Measurements from ENCODE around the gene PTGER3. TPM values are rescaled to one million over a fixed set of nuclear protein-coding genes. Genes with fewer than 3 reads are reported as not detected.

The PTGER3 gene
- total and polyA plus RNA-seq, 2 of the 4 experiments (the other 2 are of a cell fraction) = not detected

GRCh38 chr1:71094913-71095312 is 47.3 kb upstream of the PTGER3 start:
- Histone ChIP-seq H3K9me3 (ENCODE audit: control insufficient read depth, insufficient read depth, low read length) (no peaks in the 10 kb centered on the region), H3K27me3 (ENCODE audit: control insufficient read depth, insufficient read depth, low read length) (no peaks in the 10 kb centered on the region), H3K18ac (ENCODE audit: low read depth, low read length) (no peak overlapping the region), H2AK9ac (replicated peaks; ENCODE audit: low read depth, low read length, poor library complexity) (no peak overlapping the region), H4K91ac (ENCODE audit: insufficient read depth, low read depth, low read length) (no peak overlapping the region), H3K4ac (ENCODE audit: low read depth, low read length) (no peak overlapping the region), H3K14ac (replicated peaks; ENCODE audit: low read depth, low read length) (no peak overlapping the region), H3K23ac (ENCODE audit: low read depth, low read length) (no peak overlapping the region), H3K79me1 (ENCODE audit: low read depth in 1 of 2, low read length in 2 of 2) (no peaks in the 10 kb centered on the region), H3K27ac (ENCODE audit: insufficient read depth, low read length) (no peak overlapping the region), H2BK120ac (ENCODE audit: low read depth, low read length) (no peak overlapping the region), H2AK5ac (ENCODE audit: low read depth, low read length) (no peak overlapping the region), H2BK20ac (ENCODE audit: low read depth, low read length) (no peak overlapping the region), H3K4me1 (ENCODE audit: control insufficient read depth, insufficient read depth, low read length) (peaks cover 3% of the 10 kb centered on the region), H3K4me3 (ENCODE audit: insufficient read depth, low read depth, low read length) (no peak overlapping the region), H4K8ac (ENCODE audit: low read depth in 2 of 2, low read length in 2 of 2) (no peak overlapping the region), H4K20me1 (ENCODE audit: insufficient read depth, low read length) (no peaks in the 10 kb centered on the region), H2BK5ac (ENCODE audit: low read depth, low read length, poor library complexity, severe bottlenecking) (no peak overlapping the region), H2AFZ (replicated peaks; ENCODE audit: low read length, poor library complexity) (no peak overlapping the region), H3K56ac (ENCODE audit: extremely low read depth, insufficient read depth, low read length) (no peak overlapping the region), H3K9me1 (ENCODE audit: insufficient read depth, low read length) (no peaks in the 10 kb centered on the region; the same call in 1 of the 2 replicates), H3K9ac (ENCODE audit: low read depth, low read length) (no peak overlapping the region), H4K5ac (ENCODE audit: low read depth, low read length) (no peak overlapping the region), H3K4me2 (ENCODE audit: low read depth, low read length) (no peak overlapping the region), H3K36me3 (ENCODE audit: control insufficient read depth, insufficient read depth, low read length) (no peaks in the 10 kb centered on the region), H2BK15ac (ENCODE audit: low read depth, low read length) (no peak overlapping the region)
- DNase-seq (no peak), ATAC-seq (ENCODE audit: low read depth) (no peak)
- dilution Hi-C loops (cut with HindIII; ENCODE audit: low sequenced_read_pairs, unreplicated experiment) = no loop called here
- TF ChIP-seq ELK1 (IDR thresholded peaks at IDR 0.05; ENCODE audit: borderline replicate concordance, low read depth, low read length) (no peak), NFE2L2 (IDR thresholded peaks at IDR 0.05; ENCODE audit: low read depth, low read length) (no peak), BHLHE40 (IDR thresholded peaks at IDR 0.05; ENCODE audit: low read depth, low read length) (no peak), RFX5 (IDR thresholded peaks at IDR 0.05; ENCODE audit: low read depth, low read length) (no peak), SMC3 (IDR thresholded peaks at IDR 0.05; ENCODE audit: low read depth, low read length) (no peak), RAD21 (IDR thresholded peaks at IDR 0.05; ENCODE audit: low read length) (no peak), MAFK (IDR thresholded peaks at IDR 0.05; ENCODE audit: low read depth, low read length) (no peak), MXI1 (IDR thresholded peaks at IDR 0.05; ENCODE audit: borderline replicate concordance, low read depth, low read length) (no peak)
- BruUV-seq (replicated peaks) = no TSS peak
- WGBS, 2 experiments (ENCODE audit: extremely low coverage in 2 of 2, insufficient read length in 1 of 2) = no CpG with 5 or more reads among the region's 2 CpGs
- intact Hi-C loops (cut with micrococcal nuclease) = loop anchor here (2.0 to 5.0 kb wide), 4 partner anchors 102 to 1187 kb away; partner anchors contain the start of gene NEGR1
- ChIA-PET CTCF (no interaction called here), POLR2A (ENCODE audit: unreplicated experiment) (no interaction called here)
- in situ Hi-C loops (cut with MboI; ENCODE audit: low sequenced_read_pairs) = loop anchor here (25.0 kb wide), 2 partner anchors 942 to 1167 kb away; no protein-coding TSS in a partner anchor
